Liver (tissue), 9 donors: ENCODE measurements around the gene GDPD5. TPM values are rescaled to one million over a fixed set of nuclear protein-coding genes. Genes with fewer than 3 reads are reported as not detected.
A peak's percentile ranks its signal among the peaks of the same experiment; 100 is the strongest.

Experiments
- DNase-seq: peaks from one replicate; pipeline ENCODE4 v3.0.0-alpha.2; 2017; ENCODE audit warnings: low spot score
- H3K27ac ChIP-seq, 2 donors: one replicate each; pipeline ENCODE4 v1.7.0; 2013; ENCODE audit warnings: inconsistent platforms in 2 of 2, low read length in 2 of 2, control low read depth in 1 of 2, low read depth in 1 of 2, mild to moderate bottlenecking in 1 of 2
- H3K27me3 ChIP-seq, 4 donors: one replicate each; pipeline versions ENCODE4 v1.6.1 to v1.7.0; 2013; ENCODE audit warnings: low read length in 3 of 4, inconsistent platforms in 1 of 4, mild to moderate bottlenecking in 1 of 4, moderate library complexity in 1 of 4; ENCODE audit not compliant: control insufficient read depth in 4 of 4, insufficient read depth in 4 of 4
- H3K36me3 ChIP-seq, 4 donors: one replicate each; pipeline versions ENCODE4 v1.6.1 to v1.7.0; 2013; ENCODE audit warnings: low read length in 3 of 4, mild to moderate bottlenecking in 3 of 4, low read depth in 1 of 4, moderate library complexity in 1 of 4; ENCODE audit not compliant: control insufficient read depth in 4 of 4, insufficient read depth in 3 of 4
- H3K4me1 ChIP-seq, 4 donors: one replicate each; pipeline versions ENCODE4 v1.6.1 to v1.7.0; 2013; ENCODE audit warnings: low read length in 3 of 4, mild to moderate bottlenecking in 3 of 4, moderate library complexity in 1 of 4; ENCODE audit not compliant: control insufficient read depth in 4 of 4, insufficient read depth in 4 of 4
- H3K4me3 ChIP-seq, 3 donors: one replicate each; pipeline versions ENCODE4 v1.6.1 to v1.7.0; 2013; ENCODE audit warnings: low read length in 3 of 3, control low read depth in 1 of 3, low read depth in 1 of 3, mild to moderate bottlenecking in 1 of 3
- H3K9ac ChIP-seq, 2 donors: one replicate each; pipeline ENCODE4 v1.7.0; 2013; ENCODE audit warnings: low read length in 2 of 2, mild to moderate bottlenecking in 2 of 2, moderate library complexity in 2 of 2, control low read depth in 1 of 2, low read depth in 1 of 2
- H3K9me3 ChIP-seq, 4 donors: one replicate each; pipeline versions ENCODE4 v1.6.1 to v1.7.0; 2013; ENCODE audit warnings: low read length in 3 of 4; ENCODE audit not compliant: control insufficient read depth in 4 of 4
- EGR1 ChIP-seq, 2 donors: IDR thresholded peaks; 2 replicates each; pipeline ENCODE4 v1.6.1; 2016 to 2018; ENCODE audit warnings: antibody characterized with exemption in 2 of 2, low read depth in 2 of 2
- FOXA1 ChIP-seq: IDR thresholded peaks from 2 replicates; pipeline ENCODE4 v1.6.1; 2016; ENCODE audit warnings: antibody characterized with exemption
- FOXA2 ChIP-seq: IDR thresholded peaks from 2 replicates; pipeline ENCODE4 v1.6.1; 2016; ENCODE audit warnings: antibody characterized with exemption
- GABPA ChIP-seq, 2 donors: IDR thresholded peaks in 1 of 2; conservative IDR thresholded peaks in 1 of 2; 2 replicates each; pipeline ENCODE4 v1.6.1; 2016; ENCODE audit warnings: antibody characterized with exemption in 2 of 2, mild to moderate bottlenecking in 1 of 2, moderate library complexity in 1 of 2
- HNF4A ChIP-seq, 2 donors: conservative IDR thresholded peaks; 2 replicates each; pipeline ENCODE4 v1.6.1; 2016; ENCODE audit warnings: antibody characterized with exemption in 2 of 2, mild to moderate bottlenecking in 2 of 2
- HNF4G ChIP-seq: IDR thresholded peaks from 2 replicates; pipeline ENCODE4 v1.6.1; 2016; ENCODE audit warnings: antibody characterized with exemption
- JUND ChIP-seq, 2 donors: IDR thresholded peaks; 2 replicates each; pipeline ENCODE4 v1.6.1; 2016; ENCODE audit warnings: antibody characterized with exemption in 2 of 2
- NR2F2 ChIP-seq: IDR thresholded peaks from 2 replicates; pipeline ENCODE4 v1.6.1; 2016; ENCODE audit warnings: antibody characterized with exemption
- RXRA ChIP-seq, 2 donors: IDR thresholded peaks; 2 replicates each; pipeline ENCODE4 v1.6.1; 2017 to 2018; ENCODE audit warnings: antibody characterized with exemption in 2 of 2, mild to moderate bottlenecking in 1 of 2
- SP1 ChIP-seq: IDR thresholded peaks from 2 replicates; pipeline ENCODE4 v1.6.1; 2018; ENCODE audit warnings: antibody characterized with exemption, mild to moderate bottlenecking
- TAF1 ChIP-seq: conservative IDR thresholded peaks from 2 replicates; pipeline ENCODE4 v1.6.1; 2016; ENCODE audit warnings: antibody characterized with exemption, mild to moderate bottlenecking
- YY1 ChIP-seq: IDR thresholded peaks from 2 replicates; pipeline ENCODE4 v1.6.1; 2016; ENCODE audit warnings: antibody characterized with exemption, mild to moderate bottlenecking
- WGBS: extraction: QIAGEN DNeasy Blood & Tissue Kit; methylation state at CpG from one replicate; pipeline ENCODE4 v1.1.7; 2013; 5-methylcytosine and 5-hydroxymethylcytosine counted together
- polyA plus RNA-seq, 2 donors: library from polyadenylated mRNA; stranded (reverse) in 1 of 2; unstranded in 1 of 2; fragments of 200-250 nt in 1 of 2; fragments of >200 nt in 1 of 2; fragmentation: Nextera tagmentation in 1 of 2; extraction: Ambion mirVana in 1 of 2; gene quantifications; one replicate each; pipeline versions ENCODE4 v1.2.1 to v1.2.3, GENCODE V29; 2013 to 2015
- total RNA-seq, 2 donors: library from RNA; depleted of rRNA; stranded (reverse); fragments of >200 nt; gene quantifications; one replicate each; pipeline ENCODE4 v1.2.3, GENCODE V29; 2014
- TF ChIP-seq, protein P1 (sequence below): IDR thresholded peaks from 2 replicates; pipeline ENCODE4 v1.6.1; 2016; ENCODE audit warnings: antibody characterized with exemption
- TF ChIP-seq, protein P2 (sequence below): IDR thresholded peaks from 2 replicates; pipeline ENCODE4 v1.6.1; 2016; ENCODE audit warnings: antibody characterized with exemption, mild to moderate bottlenecking
- TF ChIP-seq, protein P3 (sequence below): IDR thresholded peaks from 2 replicates; pipeline ENCODE4 v1.6.1; 2016; ENCODE audit warnings: antibody characterized with exemption
- donor health status: healthy.
- donor health status: healthy.
- donor health status: healthy.
- donor health status: healthy.
- donor health status: healthy.

The GDPD5 gene
- total and polyA plus RNA-seq, 4 donors, result 3.0 to 22.8 (median 4.2) TPM

DNA sequence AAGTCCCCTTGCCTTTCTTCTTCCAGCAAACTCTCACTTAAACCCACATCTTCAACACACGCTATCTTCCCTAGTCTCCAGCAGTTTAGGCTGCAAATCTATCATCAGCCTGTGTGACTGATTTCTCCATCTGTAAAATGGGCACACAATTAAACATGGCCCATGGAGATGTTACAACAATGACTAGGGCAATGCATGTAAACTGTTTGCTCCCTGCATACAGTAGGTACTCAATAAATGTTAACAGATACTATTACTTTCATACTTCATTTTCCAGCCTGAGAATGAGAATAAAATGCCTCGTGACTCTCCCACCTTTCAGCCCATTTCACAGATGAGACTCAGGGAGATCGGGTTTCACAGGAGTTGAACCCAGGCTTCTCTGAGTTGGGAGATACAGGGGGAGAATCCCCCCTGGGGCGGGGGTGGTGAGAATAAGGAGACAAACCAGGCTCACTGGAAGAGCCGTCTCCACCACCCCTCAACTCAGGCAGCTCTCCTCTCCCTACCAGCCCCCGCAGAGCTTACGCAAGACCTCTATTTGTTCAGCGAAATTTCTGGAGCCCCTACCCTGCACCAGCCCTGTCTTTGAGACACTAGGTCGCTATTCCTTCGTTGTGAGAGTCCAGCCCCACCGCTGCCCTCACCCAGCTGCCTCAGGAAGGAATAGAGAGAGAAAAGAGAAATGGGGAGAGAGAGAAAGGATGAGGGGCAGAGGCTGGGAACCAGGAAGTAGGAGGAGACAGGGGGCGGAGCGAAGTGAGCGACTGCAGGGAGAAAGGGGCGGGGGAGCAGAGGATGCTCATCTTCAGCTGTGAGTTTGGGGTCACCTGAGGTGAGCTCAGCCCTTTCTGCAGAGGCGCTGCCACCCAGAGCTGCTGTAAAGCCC is 50.6 kb downstream of the GDPD5 start:
- H3K4me3 ChIP-seq, result no peak overlapping the region
- WGBS, result 52% methylated on average over 16 of the region's 16 CpGs
- DNase-seq, result peak; percentile 51
- no peaks in the 10 kb centered on the region for H3K9me3 ChIP-seq
- H3K36me3 ChIP-seq, result no peaks in the 10 kb centered on the region
- TF ChIP-seq SP1, result no peak
- TF ChIP-seq RXRA (IDR thresholded peaks at IDR 0.05), result peak in 1 of 2 donors; percentile 13
- peaks cover 2 to 30% (median 9%) of the 10 kb centered on the region in 4 donors for H3K4me1 ChIP-seq
- peak overlapping the region; percentile 1 to 49 for H3K27ac ChIP-seq
- no peaks in the 10 kb centered on the region for H3K27me3 ChIP-seq
- H3K9ac ChIP-seq, result no peak overlapping the region

DNA sequence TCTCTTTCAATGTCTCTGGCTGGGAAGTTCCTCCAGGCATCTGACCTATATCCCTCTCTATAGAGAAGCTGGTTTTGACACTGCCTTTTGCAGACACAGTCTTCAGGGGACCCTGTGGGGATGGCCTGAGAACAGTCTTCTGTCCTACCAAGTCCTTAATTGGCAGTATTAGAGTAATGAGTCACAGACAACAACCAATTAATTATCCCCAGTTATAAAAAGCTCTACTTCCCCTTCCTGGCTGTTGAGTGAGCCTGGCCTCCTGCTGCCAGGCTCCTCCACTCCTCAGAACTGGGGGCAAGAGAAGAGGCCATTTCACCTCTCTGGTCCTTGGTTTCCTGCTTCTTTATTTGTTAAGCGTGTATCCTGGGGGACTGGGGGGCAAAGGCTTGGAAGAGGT is 51.5 kb downstream of the GDPD5 start:
- no peak overlapping the region for H3K27ac ChIP-seq
- H3K9me3 ChIP-seq, result no peaks in the 10 kb centered on the region
- H3K36me3 ChIP-seq, result no peaks in the 10 kb centered on the region
- no peak overlapping the region for H3K9ac ChIP-seq
- no peak overlapping the region for H3K4me3 ChIP-seq
- 79% methylated on average over 1 of the region's 1 CpG for WGBS
- peaks cover 0 to 26% (median 8%) of the 10 kb centered on the region in 4 donors for H3K4me1 ChIP-seq
- no peak for DNase-seq
- H3K27me3 ChIP-seq, result no peaks in the 10 kb centered on the region
- TF ChIP-seq, protein P1, sequence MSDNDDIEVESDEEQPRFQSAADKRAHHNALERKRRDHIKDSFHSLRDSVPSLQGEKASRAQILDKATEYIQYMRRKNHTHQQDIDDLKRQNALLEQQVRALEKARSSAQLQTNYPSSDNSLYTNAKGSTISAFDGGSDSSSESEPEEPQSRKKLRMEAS, result no peak
- TF ChIP-seq NR2F2, result peak; percentile 10

DNA sequence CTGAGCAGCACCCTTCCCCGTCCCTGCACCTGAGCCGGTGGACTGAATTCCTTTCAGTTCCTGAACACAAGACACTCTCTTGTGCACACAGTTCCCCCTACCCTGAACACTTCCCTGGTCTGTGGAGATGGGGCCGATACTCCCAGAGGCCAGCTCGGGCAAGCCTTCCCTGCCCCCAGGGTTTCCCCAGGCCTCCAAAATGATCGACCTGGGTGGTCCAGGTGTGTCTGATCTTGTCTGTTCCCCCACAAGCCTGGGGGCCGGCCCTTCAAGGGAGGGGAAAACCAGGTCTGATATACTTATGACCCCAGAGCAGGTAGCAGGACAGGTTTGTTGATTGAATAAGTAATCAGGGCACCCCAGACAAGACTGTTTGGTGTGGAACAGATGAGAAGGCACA is 52.1 kb downstream of the GDPD5 start:
- no peaks in the 10 kb centered on the region for H3K36me3 ChIP-seq
- 85% methylated on average over 6 of the region's 6 CpGs for WGBS
- H3K4me1 ChIP-seq, result peaks cover 0 to 23% (median 8%) of the 10 kb centered on the region in 4 donors
- no peak overlapping the region for H3K9ac ChIP-seq
- DNase-seq, result no peak
- no peaks in the 10 kb centered on the region for H3K9me3 ChIP-seq
- H3K27ac ChIP-seq, result no peak overlapping the region
- TF ChIP-seq NR2F2 (no peak), GABPA (IDR thresholded peaks at IDR 0.05 in 1 of 2, conservative IDR thresholded peaks at IDR 0.05 in 1 of 2) (no peak), FOXA2 (no peak), SP1 (no peak), YY1 (no peak), JUND (IDR thresholded peaks at IDR 0.05) (no peak), HNF4A (conservative IDR thresholded peaks at IDR 0.05) (no peak), RXRA (IDR thresholded peaks at IDR 0.05) (no peak), TAF1 (no peak), FOXA1 (no peak), HNF4G (no peak), EGR1 (IDR thresholded peaks at IDR 0.05; ENCODE audit: low read depth in 2 of 2) (no peak)
- TF ChIP-seq, protein P2, sequence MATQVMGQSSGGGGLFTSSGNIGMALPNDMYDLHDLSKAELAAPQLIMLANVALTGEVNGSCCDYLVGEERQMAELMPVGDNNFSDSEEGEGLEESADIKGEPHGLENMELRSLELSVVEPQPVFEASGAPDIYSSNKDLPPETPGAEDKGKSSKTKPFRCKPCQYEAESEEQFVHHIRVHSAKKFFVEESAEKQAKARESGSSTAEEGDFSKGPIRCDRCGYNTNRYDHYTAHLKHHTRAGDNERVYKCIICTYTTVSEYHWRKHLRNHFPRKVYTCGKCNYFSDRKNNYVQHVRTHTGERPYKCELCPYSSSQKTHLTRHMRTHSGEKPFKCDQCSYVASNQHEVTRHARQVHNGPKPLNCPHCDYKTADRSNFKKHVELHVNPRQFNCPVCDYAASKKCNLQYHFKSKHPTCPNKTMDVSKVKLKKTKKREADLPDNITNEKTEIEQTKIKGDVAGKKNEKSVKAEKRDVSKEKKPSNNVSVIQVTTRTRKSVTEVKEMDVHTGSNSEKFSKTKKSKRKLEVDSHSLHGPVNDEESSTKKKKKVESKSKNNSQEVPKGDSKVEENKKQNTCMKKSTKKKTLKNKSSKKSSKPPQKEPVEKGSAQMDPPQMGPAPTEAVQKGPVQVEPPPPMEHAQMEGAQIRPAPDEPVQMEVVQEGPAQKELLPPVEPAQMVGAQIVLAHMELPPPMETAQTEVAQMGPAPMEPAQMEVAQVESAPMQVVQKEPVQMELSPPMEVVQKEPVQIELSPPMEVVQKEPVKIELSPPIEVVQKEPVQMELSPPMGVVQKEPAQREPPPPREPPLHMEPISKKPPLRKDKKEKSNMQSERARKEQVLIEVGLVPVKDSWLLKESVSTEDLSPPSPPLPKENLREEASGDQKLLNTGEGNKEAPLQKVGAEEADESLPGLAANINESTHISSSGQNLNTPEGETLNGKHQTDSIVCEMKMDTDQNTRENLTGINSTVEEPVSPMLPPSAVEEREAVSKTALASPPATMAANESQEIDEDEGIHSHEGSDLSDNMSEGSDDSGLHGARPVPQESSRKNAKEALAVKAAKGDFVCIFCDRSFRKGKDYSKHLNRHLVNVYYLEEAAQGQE, result no peak
- TF ChIP-seq, protein P3, sequence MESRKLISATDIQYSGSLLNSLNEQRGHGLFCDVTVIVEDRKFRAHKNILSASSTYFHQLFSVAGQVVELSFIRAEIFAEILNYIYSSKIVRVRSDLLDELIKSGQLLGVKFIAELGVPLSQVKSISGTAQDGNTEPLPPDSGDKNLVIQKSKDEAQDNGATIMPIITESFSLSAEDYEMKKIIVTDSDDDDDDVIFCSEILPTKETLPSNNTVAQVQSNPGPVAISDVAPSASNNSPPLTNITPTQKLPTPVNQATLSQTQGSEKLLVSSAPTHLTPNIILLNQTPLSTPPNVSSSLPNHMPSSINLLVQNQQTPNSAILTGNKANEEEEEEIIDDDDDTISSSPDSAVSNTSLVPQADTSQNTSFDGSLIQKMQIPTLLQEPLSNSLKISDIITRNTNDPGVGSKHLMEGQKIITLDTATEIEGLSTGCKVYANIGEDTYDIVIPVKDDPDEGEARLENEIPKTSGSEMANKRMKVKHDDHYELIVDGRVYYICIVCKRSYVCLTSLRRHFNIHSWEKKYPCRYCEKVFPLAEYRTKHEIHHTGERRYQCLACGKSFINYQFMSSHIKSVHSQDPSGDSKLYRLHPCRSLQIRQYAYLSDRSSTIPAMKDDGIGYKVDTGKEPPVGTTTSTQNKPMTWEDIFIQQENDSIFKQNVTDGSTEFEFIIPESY, result no peak
- TF ChIP-seq, protein P1, result no peak
- H3K27me3 ChIP-seq, result no peaks in the 10 kb centered on the region
- H3K4me3 ChIP-seq, result no peak overlapping the region
